ENCODE results near the gene ASXL3.

The ASXL3 gene

GRCh38 chr18:33556846-33557245, 21.2 kb upstream of the ASXL3 start:
- no peak for TF ChIP-seq CTCF (IDR thresholded peaks at IDR 0.05; ENCODE audit: low read depth, low read length, missing control alignments)
- no peak overlapping the region for H3K4me3 ChIP-seq (ENCODE audit: low read depth, low read length)
- no peak for DNase-seq (ENCODE audit: low read depth)

DNA sequence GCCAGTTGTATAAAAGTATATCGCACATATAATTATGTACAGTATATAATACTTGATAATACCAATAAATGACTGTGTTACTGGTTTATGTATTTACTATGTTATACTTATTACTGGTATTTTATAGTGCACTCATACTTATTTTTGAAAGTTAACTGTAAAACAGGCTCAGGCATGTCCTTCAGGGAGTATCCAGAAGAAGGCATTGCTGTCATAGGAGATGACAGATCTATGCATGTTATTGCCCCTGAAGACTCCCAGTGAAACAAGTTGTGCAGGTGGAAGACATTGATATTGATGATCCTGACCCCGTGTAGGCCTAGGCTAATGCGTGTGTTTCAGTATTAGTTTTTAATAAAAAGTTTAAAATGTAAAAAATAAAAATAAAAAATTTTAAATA, 20.3 kb upstream of the ASXL3 start:
- no peak overlapping the region for H3K4me3 ChIP-seq (ENCODE audit: low read depth, low read length)
- TF ChIP-seq CTCF (IDR thresholded peaks at IDR 0.05; ENCODE audit: low read depth, low read length, missing control alignments) = no peak
- no peak for DNase-seq (ENCODE audit: low read depth)

DNA sequence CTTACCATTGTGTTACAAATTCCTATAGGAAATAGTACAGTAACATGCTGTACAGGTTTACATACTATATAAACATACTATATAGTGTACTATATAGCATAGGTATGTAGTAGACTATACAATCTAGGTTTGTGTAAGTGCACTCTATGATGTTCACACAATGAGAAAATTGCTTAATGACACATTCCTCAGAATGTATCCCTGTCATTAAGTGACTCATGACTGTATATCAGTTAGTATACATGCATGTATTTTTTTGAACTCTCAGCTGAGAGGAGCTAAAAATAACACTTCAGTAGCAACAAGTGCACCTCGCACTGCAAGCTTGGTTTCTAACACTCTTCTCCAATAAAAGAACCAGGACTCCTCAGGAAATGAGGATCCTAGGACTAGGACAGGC, 19.5 kb upstream of the ASXL3 start:
- no peak for DNase-seq (ENCODE audit: low read depth)
- TF ChIP-seq CTCF (IDR thresholded peaks at IDR 0.05; ENCODE audit: low read depth, low read length, missing control alignments) = no peak
- no peak overlapping the region for H3K4me3 ChIP-seq (ENCODE audit: low read depth, low read length)

DNA sequence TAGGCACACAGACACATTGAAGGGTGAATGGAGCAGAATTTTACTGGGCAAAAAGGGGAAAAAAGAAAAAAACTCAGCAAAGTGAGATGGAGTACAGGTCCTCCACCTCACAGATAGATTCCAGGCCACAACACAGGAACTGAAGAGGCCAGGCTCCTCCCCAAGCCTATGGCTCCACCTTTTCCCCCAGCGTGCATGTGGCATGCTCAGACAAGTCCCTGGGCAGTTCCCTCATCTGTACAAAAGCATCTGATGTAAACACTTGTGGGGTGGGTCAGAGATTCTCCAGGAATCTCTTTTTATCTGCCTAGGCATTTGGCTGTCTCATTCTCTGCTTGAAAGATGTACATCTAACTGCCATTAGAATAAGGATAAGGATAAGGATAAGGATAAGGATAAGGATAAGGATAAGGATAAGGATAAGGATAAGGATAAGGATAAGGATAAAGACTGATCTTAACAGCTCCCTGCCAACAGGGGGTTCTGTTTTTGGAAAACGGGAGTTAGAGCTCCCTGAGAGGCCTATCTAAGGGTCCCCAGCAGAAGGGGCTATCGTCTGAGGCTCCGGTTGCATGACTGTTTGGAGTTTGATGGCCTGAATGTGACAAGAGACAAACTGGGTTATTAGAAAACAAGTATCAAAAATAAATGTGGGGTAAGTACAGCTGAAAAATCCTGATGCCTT, 17.2 kb upstream of the ASXL3 start:
- peak; percentile 3 for DNase-seq (ENCODE audit: low read depth)

DNA sequence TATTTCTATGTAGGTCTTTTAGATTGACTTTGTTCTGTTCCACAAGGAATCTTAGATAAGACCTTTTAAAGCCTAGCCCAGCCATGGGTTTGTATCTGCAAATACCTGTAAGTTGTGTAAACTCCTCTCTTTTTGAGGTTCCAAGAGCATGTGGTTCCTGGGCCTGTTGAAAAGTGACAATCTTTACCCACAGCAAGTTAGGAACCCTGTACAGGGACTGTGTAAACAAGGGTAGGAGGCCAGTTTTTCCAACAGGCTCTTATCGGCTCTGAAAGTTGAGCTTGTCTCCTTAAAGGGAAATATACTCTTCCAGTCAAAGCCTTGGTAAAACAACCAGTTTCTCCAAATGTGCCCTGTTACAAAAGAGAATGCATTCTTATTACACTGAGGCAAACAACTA, 15.3 kb upstream of the ASXL3 start:
- no peak for DNase-seq (ENCODE audit: low read depth)
- H3K4me3 ChIP-seq (ENCODE audit: low read depth, low read length) = no peak overlapping the region
- no peak for TF ChIP-seq CTCF (IDR thresholded peaks at IDR 0.05; ENCODE audit: low read depth, low read length, missing control alignments)

More for the DNA sequence above, 17.2 kb upstream of the ASXL3 start:
- no peak overlapping the region for H3K4me3 ChIP-seq (ENCODE audit: low read depth, low read length)
- TF ChIP-seq CTCF (IDR thresholded peaks at IDR 0.05; ENCODE audit: low read depth, low read length, missing control alignments) = no peak

GRCh38 chr18:33567705-33568104, 10.3 kb upstream of the ASXL3 start:
- no peak overlapping the region for H3K4me3 ChIP-seq (ENCODE audit: low read depth, low read length)
- no peak for TF ChIP-seq CTCF (IDR thresholded peaks at IDR 0.05; ENCODE audit: low read depth, low read length, missing control alignments)
- DNase-seq (ENCODE audit: low read depth) = no peak

All from GM12864 (cell line).